ENCODE results near the gene ATG9A.

DNA sequence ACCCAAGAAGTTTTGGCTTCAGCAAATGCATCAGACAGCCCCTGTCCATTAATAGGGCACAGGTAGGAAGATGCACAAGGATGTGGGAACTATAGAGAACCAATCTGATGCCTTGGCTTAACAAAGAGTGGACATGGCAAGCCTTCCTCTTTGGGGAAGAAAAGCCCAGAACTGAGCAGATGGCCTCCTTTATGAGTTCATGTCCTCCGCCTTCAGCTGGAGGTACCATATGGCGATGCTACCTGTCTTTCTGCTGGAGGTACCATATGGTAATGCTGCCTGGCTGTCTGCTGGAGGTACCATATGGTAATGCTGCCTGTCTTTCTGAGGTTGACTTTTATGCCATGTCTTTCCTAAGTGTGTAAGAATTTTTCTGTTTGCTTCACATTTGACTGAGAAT lies 45.3 kb downstream of the ATG9A start:
- no peak for TF ChIP-seq POLR2AphosphoS5 (IDR thresholded peaks at IDR 0.05)
- TF ChIP-seq, protein P1, sequence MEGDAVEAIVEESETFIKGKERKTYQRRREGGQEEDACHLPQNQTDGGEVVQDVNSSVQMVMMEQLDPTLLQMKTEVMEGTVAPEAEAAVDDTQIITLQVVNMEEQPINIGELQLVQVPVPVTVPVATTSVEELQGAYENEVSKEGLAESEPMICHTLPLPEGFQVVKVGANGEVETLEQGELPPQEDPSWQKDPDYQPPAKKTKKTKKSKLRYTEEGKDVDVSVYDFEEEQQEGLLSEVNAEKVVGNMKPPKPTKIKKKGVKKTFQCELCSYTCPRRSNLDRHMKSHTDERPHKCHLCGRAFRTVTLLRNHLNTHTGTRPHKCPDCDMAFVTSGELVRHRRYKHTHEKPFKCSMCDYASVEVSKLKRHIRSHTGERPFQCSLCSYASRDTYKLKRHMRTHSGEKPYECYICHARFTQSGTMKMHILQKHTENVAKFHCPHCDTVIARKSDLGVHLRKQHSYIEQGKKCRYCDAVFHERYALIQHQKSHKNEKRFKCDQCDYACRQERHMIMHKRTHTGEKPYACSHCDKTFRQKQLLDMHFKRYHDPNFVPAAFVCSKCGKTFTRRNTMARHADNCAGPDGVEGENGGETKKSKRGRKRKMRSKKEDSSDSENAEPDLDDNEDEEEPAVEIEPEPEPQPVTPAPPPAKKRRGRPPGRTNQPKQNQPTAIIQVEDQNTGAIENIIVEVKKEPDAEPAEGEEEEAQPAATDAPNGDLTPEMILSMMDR (IDR thresholded peaks at IDR 0.05), result no peak
- TF ChIP-seq EP300 (IDR thresholded peaks at IDR 0.05), result no peak
- no peak for TF ChIP-seq POLR2A (IDR thresholded peaks at IDR 0.05)

Measured in sigmoid colon (tissue), 4 donors.